GM12865 (cell line): ENCODE results near the gene NRXN2.

Experiments used
- DNase-seq: peaks from one replicate; pipeline ENCODE4 v3.0.0; 2010; ENCODE audit warnings: low read depth
- H3K4me3 ChIP-seq: 2 replicates; pipeline ENCODE4 v1.5.1; 2011; ENCODE audit warnings: mild to moderate bottlenecking, low read depth, low read length, control low read depth
- TF ChIP-seq, protein P1 (sequence below): IDR thresholded peaks from 2 replicates; pipeline ENCODE4 v1.5.1; 2011; ENCODE audit warnings: low read length, control low read depth, low read depth, inconsistent platforms; ENCODE audit not compliant: insufficient read depth; ENCODE audit errors: missing control alignments

Gene NRXN2

DNA sequence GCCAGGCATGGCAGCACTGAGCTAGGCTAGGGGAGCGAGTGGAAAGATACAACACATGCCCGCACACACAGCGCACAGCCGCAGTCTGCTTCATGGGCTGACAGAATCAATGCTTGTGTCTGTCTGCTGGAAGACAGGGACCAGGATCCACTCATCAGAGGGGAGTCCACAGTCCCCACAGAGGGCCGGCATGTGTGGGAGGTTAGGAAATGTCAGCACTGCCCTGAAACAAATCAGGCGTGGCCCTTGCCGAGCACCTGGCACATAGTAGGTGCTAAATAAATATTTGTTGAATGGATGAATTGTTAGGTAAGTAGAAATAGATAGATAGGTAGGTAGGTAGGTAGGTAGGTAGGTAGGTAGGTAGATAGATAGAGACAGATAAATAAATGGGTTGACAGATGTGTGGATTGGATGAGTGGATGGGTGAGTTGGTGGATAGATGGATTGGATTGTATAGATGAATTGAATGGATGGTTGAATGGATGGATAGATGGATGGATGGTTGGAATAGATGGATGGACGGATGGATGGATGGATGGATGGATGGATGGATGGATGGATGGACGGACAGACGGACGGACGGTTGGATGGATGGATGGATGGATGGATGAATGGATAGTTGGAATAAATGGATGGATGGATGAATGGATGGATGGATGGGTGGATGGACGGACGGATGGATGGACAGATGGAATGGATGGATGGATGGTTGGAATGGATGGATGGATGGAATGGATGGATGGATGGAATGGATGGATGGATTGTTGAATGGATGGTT, 128.6 kb downstream of the NRXN2 start:
- DNase-seq = no peak
- no peak overlapping the region for H3K4me3 ChIP-seq
- TF ChIP-seq, protein P1, sequence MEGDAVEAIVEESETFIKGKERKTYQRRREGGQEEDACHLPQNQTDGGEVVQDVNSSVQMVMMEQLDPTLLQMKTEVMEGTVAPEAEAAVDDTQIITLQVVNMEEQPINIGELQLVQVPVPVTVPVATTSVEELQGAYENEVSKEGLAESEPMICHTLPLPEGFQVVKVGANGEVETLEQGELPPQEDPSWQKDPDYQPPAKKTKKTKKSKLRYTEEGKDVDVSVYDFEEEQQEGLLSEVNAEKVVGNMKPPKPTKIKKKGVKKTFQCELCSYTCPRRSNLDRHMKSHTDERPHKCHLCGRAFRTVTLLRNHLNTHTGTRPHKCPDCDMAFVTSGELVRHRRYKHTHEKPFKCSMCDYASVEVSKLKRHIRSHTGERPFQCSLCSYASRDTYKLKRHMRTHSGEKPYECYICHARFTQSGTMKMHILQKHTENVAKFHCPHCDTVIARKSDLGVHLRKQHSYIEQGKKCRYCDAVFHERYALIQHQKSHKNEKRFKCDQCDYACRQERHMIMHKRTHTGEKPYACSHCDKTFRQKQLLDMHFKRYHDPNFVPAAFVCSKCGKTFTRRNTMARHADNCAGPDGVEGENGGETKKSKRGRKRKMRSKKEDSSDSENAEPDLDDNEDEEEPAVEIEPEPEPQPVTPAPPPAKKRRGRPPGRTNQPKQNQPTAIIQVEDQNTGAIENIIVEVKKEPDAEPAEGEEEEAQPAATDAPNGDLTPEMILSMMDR = no peak

DNA sequence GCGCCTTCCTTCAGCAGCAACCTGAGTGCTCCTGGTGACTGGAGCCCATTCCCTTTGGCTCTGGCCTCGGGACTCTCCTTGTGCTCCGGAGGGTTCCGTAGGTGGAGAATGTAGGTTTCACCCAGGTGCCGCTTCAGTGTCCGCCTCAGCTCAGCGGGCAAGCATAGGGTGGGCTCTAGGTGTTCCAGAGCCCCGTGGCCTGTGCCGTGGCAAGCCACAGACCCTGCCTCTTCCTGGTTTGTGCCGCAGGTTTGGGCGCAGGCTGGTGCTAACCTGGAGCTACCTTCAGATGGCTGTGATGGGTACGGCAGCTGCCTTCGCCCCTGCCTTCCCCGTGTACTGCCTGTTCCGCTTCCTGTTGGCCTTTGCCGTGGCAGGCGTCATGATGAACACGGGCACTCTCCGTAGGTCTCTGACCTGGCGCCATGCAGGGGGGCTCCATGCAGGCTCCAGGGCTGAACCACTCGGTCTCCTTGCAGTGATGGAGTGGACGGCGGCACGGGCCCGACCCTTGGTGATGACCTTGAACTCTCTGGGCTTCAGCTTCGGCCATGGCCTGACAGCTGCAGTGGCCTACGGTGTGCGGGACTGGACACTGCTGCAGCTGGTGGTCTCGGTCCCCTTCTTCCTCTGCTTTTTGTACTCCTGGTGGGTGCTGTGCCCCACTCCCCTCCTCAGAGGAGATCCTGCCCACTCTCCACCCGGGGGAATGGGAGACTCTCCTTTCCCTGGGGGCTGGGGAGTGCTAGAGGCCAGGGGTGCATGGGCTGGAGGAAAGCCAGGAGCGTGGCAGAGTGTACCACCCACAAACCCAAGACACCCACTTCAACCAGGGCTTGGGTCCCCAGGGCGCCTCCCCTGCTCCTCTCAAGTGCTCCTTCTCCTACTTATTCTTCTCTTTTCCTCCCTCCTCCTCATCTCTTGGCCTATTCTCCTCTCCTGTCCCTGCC, 129.6 kb downstream of the NRXN2 start:
- no peak for DNase-seq
- TF ChIP-seq, protein P1 = no peak
- no peak overlapping the region for H3K4me3 ChIP-seq

DNA sequence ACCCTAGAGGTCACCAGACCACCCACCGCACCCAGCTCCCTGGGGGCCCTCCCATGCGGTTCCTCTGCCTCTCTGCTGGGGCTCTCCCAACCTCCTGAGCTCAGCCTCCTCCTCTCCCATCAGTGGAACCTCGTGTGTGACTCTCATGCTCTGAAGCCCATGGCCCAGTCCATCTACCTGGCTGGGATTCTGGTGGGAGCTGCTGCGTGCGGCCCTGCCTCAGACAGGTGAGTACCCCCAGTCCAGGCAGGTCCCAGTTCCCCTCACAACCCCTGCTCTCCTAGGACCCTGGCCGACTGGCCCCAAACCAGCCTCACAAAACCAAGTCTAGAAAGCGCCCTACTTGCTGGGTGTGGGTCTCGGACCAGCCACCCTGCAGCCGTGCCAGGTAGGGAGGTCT, 130.3 kb downstream of the NRXN2 start:
- no peak for DNase-seq
- TF ChIP-seq, protein P1 = no peak
- H3K4me3 ChIP-seq = no peak overlapping the region

DNA sequence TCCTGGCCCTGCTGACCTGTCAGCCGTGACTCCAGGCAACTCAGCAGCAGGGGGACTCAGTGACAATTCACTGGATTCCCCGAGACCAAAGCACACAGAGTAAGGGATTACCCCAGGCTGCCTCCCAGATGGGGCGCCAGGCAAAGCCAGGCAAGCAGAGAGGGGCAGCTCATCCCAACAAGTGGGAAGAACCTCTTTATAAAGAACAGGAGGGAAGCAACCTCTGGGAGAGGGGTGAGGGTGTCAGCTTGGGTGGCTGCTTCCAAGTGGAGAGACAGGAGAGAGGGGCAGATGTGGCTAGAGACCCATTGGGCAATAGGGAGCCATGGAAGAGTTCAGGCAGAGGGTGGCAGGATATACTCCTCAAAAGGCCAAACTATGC, 130.8 kb downstream of the NRXN2 start:
- no peak for DNase-seq
- no peak overlapping the region for H3K4me3 ChIP-seq
- TF ChIP-seq, protein P1 = no peak

DNA sequence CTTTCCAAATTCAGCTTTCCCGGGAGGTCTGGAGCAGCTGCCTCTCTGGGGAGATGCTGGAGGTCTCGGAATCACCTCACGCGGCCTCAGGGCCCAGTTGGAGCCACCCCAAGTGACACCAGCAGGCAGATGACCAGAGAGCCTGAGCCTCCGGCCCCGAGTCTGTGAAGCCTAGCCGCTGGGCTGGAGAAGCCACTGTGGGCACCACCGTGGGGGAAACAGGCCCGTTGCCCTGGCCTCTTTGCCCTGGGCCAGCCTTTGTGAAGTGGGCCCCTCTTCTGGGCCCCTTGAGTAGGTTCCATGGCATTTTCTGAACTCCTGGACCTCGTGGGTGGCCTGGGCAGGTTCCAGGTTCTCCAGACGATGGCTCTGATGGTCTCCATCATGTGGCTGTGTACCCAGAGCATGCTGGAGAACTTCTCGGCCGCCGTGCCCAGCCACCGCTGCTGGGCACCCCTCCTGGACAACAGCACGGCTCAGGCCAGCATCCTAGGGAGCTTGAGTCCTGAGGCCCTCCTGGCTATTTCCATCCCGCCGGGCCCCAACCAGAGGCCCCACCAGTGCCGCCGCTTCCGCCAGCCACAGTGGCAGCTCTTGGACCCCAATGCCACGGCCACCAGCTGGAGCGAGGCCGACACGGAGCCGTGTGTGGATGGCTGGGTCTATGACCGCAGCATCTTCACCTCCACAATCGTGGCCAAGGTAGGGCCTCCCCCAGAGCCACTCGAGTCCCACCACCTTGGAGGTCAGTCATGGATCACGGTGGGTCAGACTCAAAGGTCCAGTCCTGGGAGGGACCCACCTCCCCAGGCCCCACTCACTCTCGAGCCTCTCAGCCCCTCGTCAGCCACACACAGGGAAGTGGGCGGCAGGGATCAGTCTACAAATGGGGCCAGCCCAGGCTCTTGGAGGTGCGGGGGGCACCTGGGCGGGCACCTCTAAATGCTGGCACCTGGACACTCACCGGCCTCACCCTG, 131.5 kb downstream of the NRXN2 start:
- TF ChIP-seq, protein P1 = no peak
- no peak for DNase-seq
- no peak overlapping the region for H3K4me3 ChIP-seq

DNA sequence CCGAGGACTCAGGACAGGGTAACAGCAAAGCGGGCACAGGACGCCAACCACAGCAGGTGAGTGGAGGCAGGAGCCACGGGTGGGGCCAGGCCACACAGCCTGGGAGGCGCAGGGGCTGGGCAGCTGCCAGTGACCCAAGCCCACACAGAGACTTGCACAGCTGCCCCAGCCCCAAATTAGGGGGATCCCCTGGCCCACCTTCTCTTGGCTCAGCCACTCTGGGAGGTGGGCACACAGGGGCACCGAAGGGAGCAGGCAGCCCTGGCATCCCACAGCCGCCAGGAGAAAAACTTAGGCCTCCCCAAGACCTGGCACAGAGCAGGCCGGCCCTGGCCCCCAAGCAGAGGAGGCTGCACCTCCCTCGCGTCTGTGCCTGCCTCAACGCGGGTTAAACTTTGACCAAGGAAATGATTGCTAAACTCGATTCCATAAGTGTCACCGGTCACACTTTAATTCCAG, 132.2 kb downstream of the NRXN2 start, which contains the start of gene SLC22A12:
Gene SLC22A12 (plus strand): TSS at position 458 of the 459 bp plus-strand sequence. CDS start 337 bp downstream, outside the sequence.
- TF ChIP-seq, protein P1 = no peak
- H3K4me3 ChIP-seq = no peak within 1 kb of the TSS
- no peak for DNase-seq
